ENCODE measurements around the gene NMNAT3.

DNA sequence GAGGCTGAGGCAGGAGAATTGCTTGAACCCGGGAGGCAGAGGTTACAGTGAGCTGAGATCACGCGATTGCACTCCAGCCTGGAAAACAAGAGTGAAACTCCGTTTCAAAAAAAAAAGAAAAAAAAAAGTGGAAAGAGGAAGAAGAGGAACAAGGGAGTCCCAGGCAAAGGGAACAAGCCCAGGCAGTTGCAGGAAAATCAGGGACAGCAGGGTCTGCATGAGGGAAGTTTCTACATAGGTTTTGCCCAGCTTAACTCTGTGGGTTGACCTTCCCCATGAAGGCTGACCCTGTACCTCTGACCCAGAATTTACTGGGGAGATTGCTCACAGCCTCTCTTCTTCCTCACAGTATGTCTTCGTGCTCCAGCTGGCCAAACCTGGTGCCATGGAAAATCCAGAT, 150.5 kb downstream of the NMNAT3 start:
- TF ChIP-seq, protein P1, sequence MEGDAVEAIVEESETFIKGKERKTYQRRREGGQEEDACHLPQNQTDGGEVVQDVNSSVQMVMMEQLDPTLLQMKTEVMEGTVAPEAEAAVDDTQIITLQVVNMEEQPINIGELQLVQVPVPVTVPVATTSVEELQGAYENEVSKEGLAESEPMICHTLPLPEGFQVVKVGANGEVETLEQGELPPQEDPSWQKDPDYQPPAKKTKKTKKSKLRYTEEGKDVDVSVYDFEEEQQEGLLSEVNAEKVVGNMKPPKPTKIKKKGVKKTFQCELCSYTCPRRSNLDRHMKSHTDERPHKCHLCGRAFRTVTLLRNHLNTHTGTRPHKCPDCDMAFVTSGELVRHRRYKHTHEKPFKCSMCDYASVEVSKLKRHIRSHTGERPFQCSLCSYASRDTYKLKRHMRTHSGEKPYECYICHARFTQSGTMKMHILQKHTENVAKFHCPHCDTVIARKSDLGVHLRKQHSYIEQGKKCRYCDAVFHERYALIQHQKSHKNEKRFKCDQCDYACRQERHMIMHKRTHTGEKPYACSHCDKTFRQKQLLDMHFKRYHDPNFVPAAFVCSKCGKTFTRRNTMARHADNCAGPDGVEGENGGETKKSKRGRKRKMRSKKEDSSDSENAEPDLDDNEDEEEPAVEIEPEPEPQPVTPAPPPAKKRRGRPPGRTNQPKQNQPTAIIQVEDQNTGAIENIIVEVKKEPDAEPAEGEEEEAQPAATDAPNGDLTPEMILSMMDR (IDR thresholded peaks at IDR 0.05; ENCODE audit: borderline replicate concordance, extremely low read depth, low read length, poor library complexity, severe bottlenecking), result no peak
- no peak for TF ChIP-seq EZH2 (IDR thresholded peaks at IDR 0.05; ENCODE audit: borderline replicate concordance, low read depth, low read length, severe bottlenecking)

Data from DND-41 (cell line).